Neural progenitor cell (in vitro differentiated cells): ENCODE results near the gene SFXN2.

ENCODE experiments used
- EZH2 ChIP-seq: fragments of 200-600 bp; sonication (generic); IDR thresholded peaks from 2 replicates; pipeline ENCODE4 v1.6.1; 2017; ENCODE audit warnings: antibody characterized with exemption, mild to moderate bottlenecking, moderate library complexity
- TF ChIP-seq, protein P1 (sequence below): fragments of 200-600 bp; sonication (generic); IDR thresholded peaks from 2 replicates; pipeline ENCODE4 v1.5.1; 2017; ENCODE audit warnings: antibody characterized with exemption, mild to moderate bottlenecking

DNA sequence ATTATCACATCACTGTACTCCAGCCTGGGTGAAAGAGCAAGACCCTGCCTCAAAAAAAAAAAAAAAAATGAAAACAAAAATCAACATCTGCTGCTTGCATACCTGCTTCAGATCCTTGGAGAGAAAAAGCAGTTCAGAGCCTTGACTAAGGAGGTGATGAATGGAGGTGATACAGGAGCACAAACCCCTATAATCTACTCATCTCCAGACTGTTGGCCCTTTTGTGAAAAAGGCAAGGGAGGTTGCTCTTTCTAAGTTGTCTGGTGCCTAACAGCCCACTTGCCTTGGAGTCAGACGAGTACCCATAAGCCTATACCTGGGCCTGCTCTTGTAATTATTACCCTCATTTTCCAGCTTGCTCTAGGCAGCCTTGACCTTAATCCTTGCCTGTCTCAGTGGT, 1.4 kb downstream of the SFXN2 start:
- no peak for TF ChIP-seq EZH2
- TF ChIP-seq, protein P1, sequence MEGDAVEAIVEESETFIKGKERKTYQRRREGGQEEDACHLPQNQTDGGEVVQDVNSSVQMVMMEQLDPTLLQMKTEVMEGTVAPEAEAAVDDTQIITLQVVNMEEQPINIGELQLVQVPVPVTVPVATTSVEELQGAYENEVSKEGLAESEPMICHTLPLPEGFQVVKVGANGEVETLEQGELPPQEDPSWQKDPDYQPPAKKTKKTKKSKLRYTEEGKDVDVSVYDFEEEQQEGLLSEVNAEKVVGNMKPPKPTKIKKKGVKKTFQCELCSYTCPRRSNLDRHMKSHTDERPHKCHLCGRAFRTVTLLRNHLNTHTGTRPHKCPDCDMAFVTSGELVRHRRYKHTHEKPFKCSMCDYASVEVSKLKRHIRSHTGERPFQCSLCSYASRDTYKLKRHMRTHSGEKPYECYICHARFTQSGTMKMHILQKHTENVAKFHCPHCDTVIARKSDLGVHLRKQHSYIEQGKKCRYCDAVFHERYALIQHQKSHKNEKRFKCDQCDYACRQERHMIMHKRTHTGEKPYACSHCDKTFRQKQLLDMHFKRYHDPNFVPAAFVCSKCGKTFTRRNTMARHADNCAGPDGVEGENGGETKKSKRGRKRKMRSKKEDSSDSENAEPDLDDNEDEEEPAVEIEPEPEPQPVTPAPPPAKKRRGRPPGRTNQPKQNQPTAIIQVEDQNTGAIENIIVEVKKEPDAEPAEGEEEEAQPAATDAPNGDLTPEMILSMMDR = no peak
